Parathyroid adenoma (tissue), 2 donors: ENCODE data around the gene LLGL2.

ENCODE experiments used
- H2AFZ ChIP-seq: fragments of 300-600 bp; sonication (generic); one replicate; pipeline ENCODE4 v1.7.0; 2017; ENCODE audit warnings: antibody characterized with exemption, mild to moderate bottlenecking
- H3K27ac ChIP-seq: fragments of 300-600 bp; sonication (generic); one replicate; pipeline ENCODE4 v1.7.0; 2017
- H3K27me3 ChIP-seq: fragments of 300-600 bp; sonication (generic); one replicate; pipeline ENCODE4 v1.7.0; 2017; ENCODE audit warnings: low read length; ENCODE audit not compliant: control insufficient read depth, insufficient read depth
- H3K36me3 ChIP-seq: fragments of 300-600 bp; sonication (generic); one replicate; pipeline ENCODE4 v1.7.0; 2017; ENCODE audit warnings: low read length; ENCODE audit not compliant: control insufficient read depth, insufficient read depth
- H3K4me1 ChIP-seq: fragments of 300-600 bp; sonication (generic); one replicate; pipeline ENCODE4 v1.7.0; 2017; ENCODE audit warnings: control low read depth
- H3K4me2 ChIP-seq: fragments of 300-600 bp; sonication (generic); one replicate; pipeline ENCODE4 v1.7.0; 2017; ENCODE audit warnings: low read length
- H3K4me3 ChIP-seq: fragments of 300-600 bp; sonication (generic); one replicate; pipeline ENCODE4 v1.7.0; 2017; ENCODE audit warnings: low read depth, low read length
- H3K79me2 ChIP-seq: fragments of 300-600 bp; sonication (generic); one replicate; pipeline ENCODE4 v1.7.0; 2017; ENCODE audit warnings: control low read depth
- H3K9ac ChIP-seq: fragments of 300-600 bp; sonication (generic); one replicate; pipeline ENCODE4 v1.7.0; 2017; ENCODE audit warnings: mild to moderate bottlenecking
- H3K9me3 ChIP-seq: fragments of 300-600 bp; sonication (generic); one replicate; pipeline ENCODE4 v1.7.0; 2017; ENCODE audit warnings: low read length; ENCODE audit not compliant: control insufficient read depth
- CTCF ChIP-seq: fragments of 300-600 bp; sonication (generic); IDR thresholded peaks from one replicate; pipeline ENCODE4 v1.7.0; 2017; ENCODE audit warnings: antibody characterized with exemption, mild to moderate bottlenecking
- donor health status: primary hyperparathyroidism.

LLGL2 gene

GRCh38 chr17:75506134-75506533 is 19.4 kb upstream of the LLGL2 start:
- no peak overlapping the region for H3K4me3 ChIP-seq
- H3K79me2 ChIP-seq: no peaks in the 10 kb centered on the region
- H3K27ac ChIP-seq: no peak overlapping the region
- H2AFZ ChIP-seq: no peak overlapping the region
- H3K27me3 ChIP-seq: no peaks in the 10 kb centered on the region
- peaks cover 10% of the 10 kb centered on the region for H3K4me1 ChIP-seq
- no peak overlapping the region for H3K4me2 ChIP-seq
- no peak for TF ChIP-seq CTCF
- no peak overlapping the region for H3K9ac ChIP-seq
- H3K9me3 ChIP-seq: no peaks in the 10 kb centered on the region
- H3K36me3 ChIP-seq: no peaks in the 10 kb centered on the region

GRCh38 chr17:75506888-75507287 is 18.6 kb upstream of the LLGL2 start:
- no peak overlapping the region for H3K4me2 ChIP-seq
- H3K9ac ChIP-seq: no peak overlapping the region
- H3K27me3 ChIP-seq: no peaks in the 10 kb centered on the region
- no peak for TF ChIP-seq CTCF
- H2AFZ ChIP-seq: no peak overlapping the region
- no peaks in the 10 kb centered on the region for H3K36me3 ChIP-seq
- no peaks in the 10 kb centered on the region for H3K79me2 ChIP-seq
- H3K9me3 ChIP-seq: no peaks in the 10 kb centered on the region
- H3K4me1 ChIP-seq: peaks cover 13% of the 10 kb centered on the region
- no peak overlapping the region for H3K27ac ChIP-seq
- H3K4me3 ChIP-seq: no peak overlapping the region

- Histone ChIP-seq H3K36me3 (no peaks in the 10 kb centered on the region), H3K27ac (peak overlapping the region; percentile 80), H3K4me3 (no peak overlapping the region), H3K27me3 (no peaks in the 10 kb centered on the region), H3K4me1 (peaks cover 13% of the 10 kb centered on the region), H3K9me3 (no peaks in the 10 kb centered on the region), H3K4me2 (no peak overlapping the region), H3K9ac (no peak overlapping the region), H2AFZ (no peak overlapping the region), H3K79me2 (no peaks in the 10 kb centered on the region)
- TF ChIP-seq CTCF: no peak
Observed at GRCh38 chr17:75507733-75508719, 17.5 kb upstream of the LLGL2 start.

- no peaks in the 10 kb centered on the region for H3K9me3 ChIP-seq
Observed at GRCh38 chr17:75508931-75509361, 16.6 kb upstream of the LLGL2 start.

More at GRCh38 chr17:75508931-75509361, 16.6 kb upstream of the LLGL2 start:
- Histone ChIP-seq H2AFZ (no peak overlapping the region), H3K27me3 (no peaks in the 10 kb centered on the region), H3K27ac (peak overlapping the region; percentile 80), H3K36me3 (no peaks in the 10 kb centered on the region), H3K4me1 (peaks cover 13% of the 10 kb centered on the region), H3K4me3 (no peak overlapping the region), H3K9ac (no peak overlapping the region), H3K4me2 (no peak overlapping the region), H3K79me2 (no peaks in the 10 kb centered on the region)
- no peak for TF ChIP-seq CTCF
